Measurements from ENCODE around the gene NUDT19. TPM values are rescaled to one million over a fixed set of nuclear protein-coding genes. Genes with fewer than 3 reads are reported as not detected.

NUDT19 gene
- total and polyA plus RNA-seq, 9 donors = 5.3 to 9.4 (median 8.4) TPM

DNA sequence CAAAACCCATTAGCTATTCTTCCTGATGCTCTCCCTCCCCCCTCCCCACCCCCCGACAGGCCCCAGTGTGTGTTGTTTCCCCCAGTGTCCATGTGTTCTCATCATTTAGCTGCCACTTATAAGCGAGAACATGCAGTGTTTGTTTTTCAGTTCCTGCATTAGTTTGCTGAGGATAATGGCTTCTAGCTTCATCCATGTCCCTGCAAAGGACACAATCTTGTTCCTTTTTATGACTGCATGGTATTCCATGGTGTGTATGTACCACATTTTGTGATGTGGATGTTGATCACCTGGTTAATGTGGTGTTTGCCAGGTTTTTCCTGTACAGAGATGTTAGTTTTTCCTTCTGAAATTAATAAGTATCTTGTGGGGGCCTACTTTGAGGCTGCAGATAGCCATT lies 59.4 kb downstream of the NUDT19 start:
- no peak overlapping the region for H3K27ac ChIP-seq (ENCODE audit: low read length)
- H3K27me3 ChIP-seq (ENCODE audit: control insufficient read depth, insufficient read depth, low read length) = peaks cover 6% of the 10 kb centered on the region
- no peak for DNase-seq
- no peaks in the 10 kb centered on the region for H3K4me1 ChIP-seq (ENCODE audit: control insufficient read depth, insufficient read depth, low read length)
- no peaks in the 10 kb centered on the region for H3K9me3 ChIP-seq (replicated peaks; ENCODE audit: control insufficient read depth, low read depth, low read length)
- no peak overlapping the region for H3K4me3 ChIP-seq (ENCODE audit: low read length)
- WGBS (ENCODE audit: insufficient coverage) = no CpG with 5 or more reads among the region's 2 CpGs
- no peaks in the 10 kb centered on the region for H3K36me3 ChIP-seq (ENCODE audit: control insufficient read depth, insufficient read depth, low read length)

DNA sequence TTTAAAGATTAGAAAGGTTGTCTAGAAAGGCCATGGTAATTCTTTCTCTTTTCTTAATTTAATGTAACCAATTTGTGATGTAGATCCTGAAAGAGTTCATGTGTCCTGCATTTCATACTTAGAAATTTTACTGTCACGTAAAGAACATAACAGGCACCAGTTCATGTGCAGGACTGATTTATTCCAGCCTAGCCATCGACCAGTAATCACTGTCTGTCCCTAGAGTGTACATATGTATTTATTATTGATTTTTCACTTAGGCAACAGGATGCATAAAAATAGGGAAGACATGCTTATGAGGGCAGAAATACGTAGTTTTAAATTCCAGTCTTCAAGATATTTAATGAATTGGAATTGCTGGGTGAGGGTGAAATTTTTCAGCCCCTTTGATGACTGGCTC lies 65.6 kb downstream of the NUDT19 start:
- WGBS (ENCODE audit: insufficient coverage) = no CpG with 5 or more reads among the region's 3 CpGs

More for the DNA sequence above, 65.6 kb downstream of the NUDT19 start:
- DNase-seq = no peak
- H3K4me1 ChIP-seq (ENCODE audit: control insufficient read depth, insufficient read depth, low read length) = no peaks in the 10 kb centered on the region
- no peaks in the 10 kb centered on the region for H3K9me3 ChIP-seq (replicated peaks; ENCODE audit: control insufficient read depth, low read depth, low read length)
- no peak overlapping the region for H3K27ac ChIP-seq (ENCODE audit: low read length)
- H3K4me3 ChIP-seq (ENCODE audit: low read length) = no peak overlapping the region
- no peaks in the 10 kb centered on the region for H3K27me3 ChIP-seq (ENCODE audit: control insufficient read depth, insufficient read depth, low read length)
- H3K36me3 ChIP-seq (ENCODE audit: control insufficient read depth, insufficient read depth, low read length) = no peaks in the 10 kb centered on the region

Other genes with a start within 250 kb of the NUDT19 start
- 124 TPM for gene PDCD5, start 110.6 kb upstream of the NUDT19 start, total RNA-seq
- 100 to 1,000 TPM; 109 to 134 (median 115) TPM for gene PDCD5, start 110.6 kb upstream of the NUDT19 start, polyA plus RNA-seq (ENCODE audit: insufficient read depth in 1 of 8, insufficient read length in 8 of 8, low replicate concordance in 1 of 8)
- 11.6 TPM for gene ANKRD27, start 16.6 kb upstream of the NUDT19 start, total RNA-seq
- 10 to 100 TPM in 6 of 8 donors, 1 to 10 TPM in 2; 9.6 to 18.3 (median 11.5) TPM for gene ANKRD27, start 16.6 kb upstream of the NUDT19 start, polyA plus RNA-seq (ENCODE audit: insufficient read depth in 1 of 8, insufficient read length in 8 of 8, low replicate concordance in 1 of 8)
- 0.49 TPM for gene RGS9BP, start 16.0 kb upstream of the NUDT19 start, total RNA-seq
- gene RGS9BP, start 16.0 kb upstream of the NUDT19 start, polyA plus RNA-seq (ENCODE audit: insufficient read depth in 1 of 8, insufficient read length in 8 of 8, low replicate concordance in 1 of 8) = under 1 TPM in 7 of 8 donors, not detected in 1; 0.08 to 0.42 (median 0.17) TPM
- 0.22 TPM for gene TDRD12, start 27.9 kb downstream of the NUDT19 start, total RNA-seq
- under 1 TPM; 0.10 to 0.95 (median 0.26) TPM for gene TDRD12, start 27.9 kb downstream of the NUDT19 start, polyA plus RNA-seq (ENCODE audit: insufficient read depth in 1 of 8, insufficient read length in 8 of 8, low replicate concordance in 1 of 8)
- gene SLC7A9, start 177.9 kb downstream of the NUDT19 start, total RNA-seq = 0.22 TPM
- 1 to 10 TPM in 2 of 8 donors, under 1 TPM in 6; 0.18 to 2.1 (median 0.44) TPM for gene SLC7A9, start 177.9 kb downstream of the NUDT19 start, polyA plus RNA-seq (ENCODE audit: insufficient read depth in 1 of 8, insufficient read length in 8 of 8, low replicate concordance in 1 of 8)

All from muscle of leg (tissue), 11 donors.